Fibroblast of upper back skin (primary cell): ENCODE data around the gene ZBTB11.
A peak's percentile ranks its signal among the peaks of the same experiment; 100 is the strongest.
"Not testable (repeated sequence)": the region's sequence is repeated elsewhere in the genome, so short reads cannot be mapped to it uniquely, and the experiment has no call there.

ENCODE experiments used
- DNase-seq: peaks from one replicate; pipeline ENCODE4 v3.0.0-alpha.2; 2013

The ZBTB11 gene

GRCh38 chr3:101691685-101692671 is 15.0 kb upstream of the ZBTB11 start:
- not testable (repeated sequence) for DNase-seq

DNA sequence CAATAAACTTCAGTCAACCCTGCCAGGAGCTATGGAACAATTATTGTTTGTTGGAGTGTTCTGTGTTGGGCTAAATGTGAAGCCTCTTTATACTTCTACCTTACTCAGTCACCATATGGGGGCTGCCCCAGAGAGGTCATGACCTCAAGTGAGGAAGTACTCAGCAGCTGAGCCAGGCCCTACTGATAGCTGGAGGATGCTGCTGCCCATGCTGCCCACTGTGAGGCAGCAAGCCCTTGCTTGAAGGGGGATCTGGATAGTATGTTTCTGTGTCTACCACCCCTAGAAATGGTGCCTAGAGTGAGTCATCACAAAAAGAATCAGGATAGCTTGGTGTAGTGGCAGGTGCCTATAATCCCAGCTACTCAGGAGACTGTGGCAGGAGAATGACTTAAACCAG is 14.0 kb upstream of the ZBTB11 start:
- no peak for DNase-seq

GRCh38 chr3:101689286-101689685 is 12.4 kb upstream of the ZBTB11 start:
- DNase-seq: no peak

DNA sequence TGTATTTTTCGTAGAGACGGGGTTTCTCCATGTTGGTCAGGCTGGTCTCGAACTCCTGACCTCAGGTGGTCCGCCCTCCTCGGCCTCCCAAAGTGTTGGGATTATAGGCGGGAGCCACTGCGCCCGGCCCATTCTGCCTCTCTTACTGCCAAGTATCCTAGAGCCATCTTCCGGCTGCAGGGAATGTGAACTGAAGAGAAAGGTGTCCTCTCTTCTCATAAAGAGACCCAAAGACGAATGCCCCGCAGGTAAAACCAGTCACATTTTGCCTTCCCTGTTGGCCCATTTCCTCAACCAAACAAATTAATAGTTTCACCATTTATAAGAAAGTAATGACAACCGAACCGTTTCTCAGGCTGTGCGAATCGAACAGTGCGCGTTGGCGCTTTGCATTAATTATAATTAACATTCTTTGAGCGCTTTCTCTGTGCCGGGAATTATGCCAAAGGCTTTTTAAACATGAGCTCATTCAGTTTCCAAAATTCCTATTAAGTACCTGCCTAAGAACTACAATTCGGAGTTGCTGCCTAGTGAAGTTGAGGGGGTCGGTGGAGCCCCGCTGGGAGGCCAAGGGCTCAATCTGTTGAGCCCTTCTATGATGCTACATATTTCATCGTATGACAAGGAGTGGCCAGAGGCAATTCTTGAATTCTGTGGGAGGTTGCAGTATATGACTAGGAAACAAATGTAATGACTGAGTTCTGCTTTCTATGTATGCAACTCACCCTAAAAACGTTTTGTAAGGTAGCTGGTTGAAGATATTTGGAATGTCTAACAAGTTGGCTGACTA is 10.4 kb upstream of the ZBTB11 start:
- DNase-seq: peak; percentile 34

DNA sequence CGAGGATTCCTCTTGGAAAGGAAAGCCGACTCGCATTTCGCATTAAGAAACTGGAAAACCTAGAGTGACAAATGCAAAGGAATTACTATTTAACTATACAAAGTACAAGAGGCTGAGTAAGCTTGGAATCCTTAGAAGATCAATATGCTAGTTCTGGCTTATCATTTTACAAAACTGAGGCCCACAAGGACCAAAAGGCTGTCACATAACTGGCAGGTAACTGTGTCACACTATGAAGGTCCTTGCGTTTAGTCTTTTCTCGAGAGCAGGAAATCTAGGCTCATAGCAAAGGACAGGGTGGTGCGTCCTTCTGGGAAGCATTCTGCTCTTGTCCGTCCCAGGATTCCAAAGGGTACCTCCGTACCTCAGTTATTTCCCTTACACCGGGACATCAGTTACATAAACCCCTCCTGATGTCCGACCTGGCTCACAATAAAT is 9.0 kb upstream of the ZBTB11 start:
- DNase-seq: no peak

- no peak for DNase-seq
Measured at GRCh38 chr3:101685050-101685400, 8.1 kb upstream of the ZBTB11 start.

DNA sequence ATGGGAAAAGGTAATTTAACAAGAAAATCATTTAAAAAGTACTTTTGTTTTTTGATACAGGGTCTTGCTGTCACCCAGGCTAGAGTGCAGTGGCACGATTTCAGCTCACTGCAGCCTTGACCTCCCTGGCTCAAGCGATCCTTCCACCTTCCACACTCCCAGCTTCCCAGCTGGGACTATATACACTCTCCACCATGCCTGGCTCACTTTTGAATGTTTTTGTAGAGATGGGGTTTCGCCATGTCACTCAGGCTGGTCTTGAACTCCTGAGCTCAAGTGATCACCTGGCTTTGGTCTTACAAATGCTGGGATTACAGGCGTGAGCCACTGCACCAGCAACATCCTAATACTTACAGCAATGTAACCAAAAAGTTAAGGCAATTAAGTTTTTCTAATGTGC is 3.5 kb upstream of the ZBTB11 start:
- no peak for DNase-seq

DNA sequence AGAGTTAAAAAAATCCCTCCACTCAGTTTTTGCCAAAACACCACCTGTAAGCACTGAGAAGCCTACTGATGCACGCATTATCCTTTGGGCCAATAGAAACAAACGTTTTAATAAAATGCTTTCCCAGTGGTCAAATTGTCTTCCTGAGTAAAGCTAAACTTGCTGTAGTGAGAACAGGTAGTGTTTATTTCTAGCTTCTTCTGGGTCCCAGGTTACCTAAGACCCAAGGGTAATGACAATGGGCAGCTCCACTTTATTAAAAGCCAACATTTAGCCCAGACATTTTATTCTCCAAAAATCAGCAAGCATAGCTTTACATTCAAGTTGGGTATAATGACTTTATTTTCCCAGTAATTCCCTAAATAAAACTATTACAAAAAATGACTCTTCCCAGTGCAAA is 1.9 kb upstream of the ZBTB11 start:
- DNase-seq: not testable (repeated sequence)

- DNase-seq: no peak
Measured at GRCh38 chr3:101677436-101678286, 729 bp upstream of the ZBTB11 start.

GRCh38 chr3:101676216-101676764 is 642 bp downstream of the ZBTB11 start:
- DNase-seq: peak; percentile 95

DNA sequence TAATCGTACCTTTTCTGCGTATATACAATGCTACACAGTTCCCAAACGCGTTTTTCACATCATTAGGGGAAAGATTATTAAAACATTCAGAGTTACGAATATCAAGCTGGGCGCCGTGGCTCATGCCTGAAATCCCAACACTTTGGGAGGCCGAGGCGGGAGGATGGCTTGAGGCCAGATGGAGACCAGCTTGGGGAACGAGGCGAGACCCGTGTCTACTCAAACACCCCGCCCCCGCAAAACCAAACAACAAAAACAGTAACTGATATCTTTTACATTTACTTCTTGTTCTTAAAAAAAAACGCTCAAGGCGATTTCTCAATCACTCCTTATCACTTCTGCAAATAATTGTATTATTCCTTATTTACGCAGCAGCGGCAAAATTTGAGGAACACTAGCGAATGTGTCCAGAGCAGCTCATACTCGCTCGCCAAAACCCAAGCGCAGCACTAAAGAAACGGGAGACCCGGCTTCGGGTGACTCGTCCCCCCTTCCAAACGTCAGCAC is 1.2 kb downstream of the ZBTB11 start:
- DNase-seq: no peak

GRCh38 chr3:101674518-101674917 is 2.4 kb downstream of the ZBTB11 start:
- DNase-seq: no peak

- DNase-seq: no peak
Measured at GRCh38 chr3:101673953-101674352, 3.0 kb downstream of the ZBTB11 start.

DNA sequence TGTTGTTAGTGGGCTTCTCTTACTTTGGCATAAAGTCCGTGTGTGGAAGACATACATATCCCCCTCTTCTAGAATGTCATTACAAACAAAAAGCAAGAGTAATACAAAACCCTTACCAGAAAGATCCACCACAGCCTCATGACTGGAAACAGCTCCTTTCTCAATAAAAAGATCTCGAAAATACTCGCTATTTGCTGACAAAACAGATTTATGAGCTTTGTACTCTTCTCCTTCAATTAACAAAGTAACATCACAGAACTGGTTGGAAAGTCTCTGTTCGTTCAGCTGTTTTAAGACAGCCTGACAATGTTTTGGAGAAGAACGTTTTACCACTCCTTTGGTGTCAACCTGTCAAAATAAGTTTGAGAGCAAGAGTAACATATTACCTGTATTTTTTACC is 5.9 kb downstream of the ZBTB11 start:
- DNase-seq: no peak

DNA sequence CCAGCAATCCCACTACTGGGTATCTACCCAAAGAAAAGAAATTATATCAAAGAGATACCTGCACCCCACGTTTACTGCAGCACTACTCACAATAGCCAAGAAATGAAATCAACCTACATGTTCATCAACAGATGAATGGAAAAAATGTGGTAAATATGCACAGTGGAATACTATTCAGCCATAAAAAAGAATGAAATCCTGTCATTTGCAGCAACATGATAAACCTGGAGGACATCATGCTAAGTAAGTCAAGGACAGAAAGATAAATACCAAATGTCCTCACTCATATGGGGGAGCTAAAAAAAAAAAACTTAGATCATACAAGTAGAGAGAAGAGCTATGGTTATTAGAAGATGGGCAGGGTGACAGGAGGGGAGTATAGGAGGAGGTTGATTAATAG is 9.1 kb downstream of the ZBTB11 start:
- DNase-seq: no peak

- DNase-seq: no peak
Measured at GRCh38 chr3:101667331-101667730, 9.6 kb downstream of the ZBTB11 start.

GRCh38 chr3:101665851-101666250 is 11.1 kb downstream of the ZBTB11 start:
- no peak for DNase-seq

- no peak for DNase-seq
Measured at GRCh38 chr3:101665357-101665756, 11.6 kb downstream of the ZBTB11 start.

- no peak for DNase-seq
Measured at GRCh38 chr3:101660714-101661113, 16.2 kb downstream of the ZBTB11 start.

GRCh38 chr3:101656651-101657050 is 20.3 kb downstream of the ZBTB11 start:
- DNase-seq: no peak

- DNase-seq: peak; percentile 2
Measured at GRCh38 chr3:101646726-101647125, 30.2 kb downstream of the ZBTB11 start.

GRCh38 chr3:101643861-101644613 is 32.9 kb downstream of the ZBTB11 start:
- peak; percentile 68 for DNase-seq
